K562 (cell line): ENCODE data around the gene SLC35A4. TPM values are rescaled to one million over a fixed set of nuclear protein-coding genes. Genes with fewer than 3 reads are reported as not detected.

Experiments
- ATAC-seq: fragments of 200-7000 bp; cut with Tn5 transposase; 3 replicates; pipeline ENCODE4 v1.9.1; 2020; ENCODE audit warnings: moderate library complexity
- BruUV-seq: library from RNA; stranded (reverse); fragments of 400-500 nt; replicated peaks from 2 replicates; lab custom pipeline; 2021; lab: Mats Ljungman, UMichigan
- CTCF ChIA-PET: fragments of 300-600 bp; formaldehyde crosslinking; extraction: SDS; loops from one replicate; lab custom pipeline; 2021; ENCODE audit warnings: low intra/inter-chr PET ratio; lab: Yijun Ruan, JAX
- POLR2A ChIA-PET: fragments of 300-600, 350-650 bp; sonication (Branson Sonifier 250); formaldehyde crosslinking; extraction: SDS; loops from one replicate; lab custom pipeline; 2021; ENCODE audit warnings: antibody characterized with exemption, inconsistent platforms; lab: Yijun Ruan, JAX
- DNase-seq, 4 experiments: peaks; one replicate each; pipeline versions ENCODE4 v3.0.0 to v3.0.0-alpha.2; 2011 to 2018; ENCODE audit warnings: low spot score in 3 of 4, mixed read lengths in 3 of 4; ENCODE audit errors: extremely low read depth in 1 of 4
- FAIRE-seq: peaks from 2 replicates; lab custom pipeline; 2011; peaks lifted over from hg19 to GRCh38; lab: Jason Lieb, UNC
- H2AFZ ChIP-seq: 2 replicates; pipeline ENCODE4 v1.6.0; 2011; ENCODE audit warnings: low read depth, low read length, control low read depth, inconsistent platforms
- H3K27ac ChIP-seq: fragments of 200-600 bp; 3 replicates; pipeline ENCODE4 v1.8.0; 2011; ENCODE audit warnings: low read depth, mild to moderate bottlenecking, control low read depth, inconsistent platforms, low read length, moderate library complexity, mixed read lengths; ENCODE audit errors: extremely low read depth
- H3K27me3 ChIP-seq, 2 experiments: fragments of 300-600 bp in 1 of 2; 2 replicates in 1 of 2; 3 replicates in 1 of 2; pipeline versions ENCODE4 v1.6.0 to v1.8.0; 2011; ENCODE audit warnings: inconsistent platforms in 2 of 2, low read length in 2 of 2, mild to moderate bottlenecking in 1 of 2, mixed read lengths in 1 of 2, moderate library complexity in 1 of 2; ENCODE audit not compliant: control insufficient read depth in 2 of 2, insufficient read depth in 2 of 2
- H3K36me3 ChIP-seq: fragments of 300-600 bp; 3 replicates; pipeline ENCODE4 v1.8.0; 2011; ENCODE audit warnings: mild to moderate bottlenecking, low read length, inconsistent platforms; ENCODE audit not compliant: control insufficient read depth, insufficient read depth
- H3K4me1 ChIP-seq, 2 experiments: fragments of 200-600 bp in 1 of 2; replicated peaks in 1 of 2; 2 replicates in 1 of 2; 3 replicates in 1 of 2; pipeline versions ENCODE4 v1.5.1 to v1.8.0; 2011; ENCODE audit warnings: inconsistent platforms in 2 of 2, low read length in 2 of 2, mild to moderate bottlenecking in 1 of 2, mixed read lengths in 1 of 2, moderate library complexity in 1 of 2; ENCODE audit not compliant: control insufficient read depth in 2 of 2, insufficient read depth in 2 of 2
- H3K4me2 ChIP-seq: 2 replicates; pipeline ENCODE4 v1.6.1; 2011; ENCODE audit warnings: low read length, control low read depth, inconsistent platforms, mixed read lengths; ENCODE audit not compliant: insufficient read depth
- H3K4me3 ChIP-seq: fragments of 200-600 bp; sonication (generic), shearing (Covaris generic); 2 replicates; pipeline ENCODE4 v1.5.1; 2016; ENCODE audit warnings: control low read depth, inconsistent platforms
- H3K79me2 ChIP-seq: fragments of 200-600 bp; 3 replicates; pipeline ENCODE4 v1.8.0; 2011; ENCODE audit warnings: low read length, inconsistent platforms; ENCODE audit not compliant: control insufficient read depth, insufficient read depth
- H3K9ac ChIP-seq, 2 experiments: 2 replicates each; pipeline versions ENCODE4 v1.6.0 to v1.6.1; 2011; ENCODE audit warnings: low read depth in 2 of 2, low read length in 2 of 2, control low read depth in 1 of 2, inconsistent platforms in 1 of 2, mild to moderate bottlenecking in 1 of 2, mixed read lengths in 1 of 2; ENCODE audit not compliant: insufficient read depth in 1 of 2
- H3K9me1 ChIP-seq: one replicate; pipeline ENCODE4 v1.6.0; 2011; ENCODE audit warnings: inconsistent platforms, mild to moderate bottlenecking, low read length, moderate library complexity; ENCODE audit not compliant: control insufficient read depth, insufficient read depth
- H3K9me3 ChIP-seq: replicated peaks from 2 replicates; pipeline ENCODE4 v1.5.1; 2011; ENCODE audit warnings: low read depth, low read length, inconsistent platforms; ENCODE audit not compliant: control insufficient read depth, insufficient read depth
- H4K20me1 ChIP-seq: replicated peaks from 2 replicates; pipeline ENCODE4 v1.6.1; 2011; ENCODE audit warnings: low read length, inconsistent platforms, mixed read lengths; ENCODE audit not compliant: control insufficient read depth, insufficient read depth
- PML ChIP-seq: IDR thresholded peaks from 2 replicates; pipeline ENCODE4 v1.6.1; 2012; ENCODE audit warnings: low read length, inconsistent platforms
- RBFOX2 ChIP-seq: fragments of 200-400 bp; formaldehyde crosslinking; IDR thresholded peaks from 2 replicates; pipeline ENCODE4 v1.6.1; 2017; ENCODE audit warnings: low read depth, mild to moderate bottlenecking, low read length, moderate library complexity
- WGBS: fragments of 100-300 bp; shearing (Covaris generic); methylation state at CpG from one replicate; pipeline ENCODE4 v1.1.6; 2016; ENCODE audit warnings: low coverage, mixed read lengths; ENCODE audit not compliant: insufficient coverage; ENCODE audit errors: missing lambda C conversion rate; 5-methylcytosine and 5-hydroxymethylcytosine counted together
- in situ Hi-C: fragments of 300-500 bp; cut with MboI; formaldehyde crosslinking; loops from 4 replicates; pipeline ENCODE4 v1.15.0; 2018; ENCODE audit warnings: inconsistent platforms, mixed read lengths
- intact Hi-C: fragments of 100-400 bp; cut with micrococcal nuclease; formaldehyde crosslinking; loops from 2 replicates; pipeline ENCODE4 v1.14.2; 2022
- polyA plus RNA-seq, 8 experiments: library from polyadenylated mRNA; depleted of rRNA in 4 of 8; stranded (reverse) in 5 of 8; unstranded in 3 of 8; fragments of >200 nt; fragmentation: Nextera tagmentation in 2 of 8; fragmentation: Illumina TruSeq in 1 of 8; extraction: Ambion mirVana in 2 of 8; extraction: Trizol in 1 of 8; gene quantifications; 2 replicates each; pipeline versions ENCODE4 v1.2.1 to v1.2.3, GENCODE V29; 2011 to 2014; ENCODE audit warnings: inconsistent platforms in 1 of 8, missing spikeins in 1 of 8
- total RNA-seq, 7 experiments: library from RNA; depleted of rRNA in 6 of 7; stranded (reverse); fragments of >200 nt in 6 of 7; fragmentation: Illumina TruSeq in 2 of 7; extraction: Trizol in 2 of 7; gene quantifications; 2 replicates each; pipeline versions ENCODE4 v1.2.1 to v1.2.3, GENCODE V29; 2011 to 2021; ENCODE audit warnings: low replicate concordance in 1 of 7
- TF ChIP-seq, protein P1 (sequence below): fragments of 450-650 bp; formaldehyde crosslinking; IDR thresholded peaks from 2 replicates; pipeline ENCODE4 v1.4.0; 2020; ENCODE audit warnings: mild to moderate bottlenecking, moderate library complexity
- TF ChIP-seq, protein P2 (sequence below): fragments of 250-450 bp; sonication (Bioruptor Pico); IDR thresholded peaks from 2 replicates; pipeline ENCODE4 v1.8.0; 2021; ENCODE audit warnings: borderline replicate concordance, mild to moderate bottlenecking, moderate library complexity; ENCODE audit not compliant: poor library complexity, severe bottlenecking
- TF ChIP-seq, protein P3 (sequence below): fragments of 450-650 bp; IDR thresholded peaks from 2 replicates; pipeline ENCODE4 v1.6.1; 2016

Gene SLC35A4
- total and polyA plus RNA-seq, 9 of the 15 experiments (the other 6 are each of a cell fraction or from before 2014, with no cell fraction given): 21.8 to 171 (median 42.5) TPM

DNA sequence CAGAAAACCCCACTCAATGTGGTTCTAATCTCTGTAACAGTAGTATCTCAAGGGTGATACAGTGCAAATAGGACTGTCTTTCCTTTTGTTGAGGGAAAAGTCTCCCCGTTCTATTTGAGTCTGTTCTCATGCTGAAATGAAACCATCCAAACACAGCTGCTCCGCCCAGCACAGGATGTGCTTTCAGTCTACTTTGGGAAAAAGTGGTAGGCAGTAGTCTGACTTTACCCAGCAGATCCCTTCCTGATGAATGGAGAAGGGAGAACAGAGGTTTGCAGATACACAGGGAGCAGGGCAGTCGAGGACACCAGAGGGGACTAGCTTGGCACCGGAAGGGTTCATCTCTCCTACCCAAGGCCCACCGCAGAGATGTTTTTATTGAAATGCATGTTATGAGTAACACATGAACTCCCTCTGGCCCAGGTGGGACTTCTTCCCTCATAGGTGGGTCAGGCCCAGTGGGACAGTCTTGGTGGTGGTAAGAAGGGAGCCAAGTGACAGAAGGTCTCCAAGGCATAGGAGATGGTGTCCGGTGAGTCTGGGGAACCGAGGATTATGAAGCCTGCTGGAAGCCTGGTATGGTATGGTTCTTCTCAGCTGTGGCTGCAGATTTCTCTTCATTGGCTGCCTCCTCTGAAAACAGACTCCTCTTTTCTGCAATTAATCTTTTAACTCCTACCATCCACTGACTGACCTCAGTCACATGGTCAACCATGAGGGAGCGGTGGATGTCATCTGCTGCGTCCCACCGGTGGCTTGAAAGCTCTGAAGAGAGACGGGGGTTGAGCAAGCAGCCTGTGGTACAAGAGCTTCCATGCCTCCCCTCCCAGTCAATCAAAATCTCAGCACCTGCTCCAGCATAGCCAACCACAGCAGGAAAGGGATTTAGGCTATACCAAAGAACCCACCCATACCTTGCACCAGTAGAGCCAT is 14.2 kb upstream of the SLC35A4 start:
- ATAC-seq (no peak), FAIRE-seq (no peak), DNase-seq (no peak)
- Histone ChIP-seq H3K27me3 (no peaks in the 10 kb centered on the region; a peak in 1 of 5 replicates), H3K9me1 (peaks cover 5% of the 10 kb centered on the region), H4K20me1 (peaks cover 19% of the 10 kb centered on the region; the same call in 1 of the 2 replicates), H3K36me3 (peaks cover 66% of the 10 kb centered on the region), H3K4me3 (no peak overlapping the region), H3K9me3 (no peaks in the 10 kb centered on the region), H3K4me2 (no peak overlapping the region), H3K27ac (peak overlapping the region; percentile 61; the same call in 1 of the 3 replicates), H3K9ac (peak overlapping the region in 1 of 2 experiments; percentile 18; a peak in 1 of 4 replicates), H3K79me2 (peaks cover 31% of the 10 kb centered on the region), H2AFZ (no peak overlapping the region), H3K4me1 (peaks cover 42 to 53% of the 10 kb centered on the region in 2 experiments)
- 0 out of 2 replicates have a peak, but pooled peaks have one; percentile 30 for TF ChIP-seq RBFOX2
- TF ChIP-seq, protein P1, sequence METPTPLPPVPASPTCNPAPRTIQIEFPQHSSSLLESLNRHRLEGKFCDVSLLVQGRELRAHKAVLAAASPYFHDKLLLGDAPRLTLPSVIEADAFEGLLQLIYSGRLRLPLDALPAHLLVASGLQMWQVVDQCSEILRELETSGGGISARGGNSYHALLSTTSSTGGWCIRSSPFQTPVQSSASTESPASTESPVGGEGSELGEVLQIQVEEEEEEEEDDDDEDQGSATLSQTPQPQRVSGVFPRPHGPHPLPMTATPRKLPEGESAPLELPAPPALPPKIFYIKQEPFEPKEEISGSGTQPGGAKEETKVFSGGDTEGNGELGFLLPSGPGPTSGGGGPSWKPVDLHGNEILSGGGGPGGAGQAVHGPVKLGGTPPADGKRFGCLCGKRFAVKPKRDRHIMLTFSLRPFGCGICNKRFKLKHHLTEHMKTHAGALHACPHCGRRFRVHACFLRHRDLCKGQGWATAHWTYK: no peak
- TF ChIP-seq PML: 0 out of 2 replicates have a peak, but pooled peaks have one; percentile 5
- TF ChIP-seq, protein P2, sequence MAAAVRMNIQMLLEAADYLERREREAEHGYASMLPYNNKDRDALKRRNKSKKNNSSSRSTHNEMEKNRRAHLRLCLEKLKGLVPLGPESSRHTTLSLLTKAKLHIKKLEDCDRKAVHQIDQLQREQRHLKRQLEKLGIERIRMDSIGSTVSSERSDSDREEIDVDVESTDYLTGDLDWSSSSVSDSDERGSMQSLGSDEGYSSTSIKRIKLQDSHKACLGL (CRISPR knock-in tag): no peak
- TF ChIP-seq, protein P3, sequence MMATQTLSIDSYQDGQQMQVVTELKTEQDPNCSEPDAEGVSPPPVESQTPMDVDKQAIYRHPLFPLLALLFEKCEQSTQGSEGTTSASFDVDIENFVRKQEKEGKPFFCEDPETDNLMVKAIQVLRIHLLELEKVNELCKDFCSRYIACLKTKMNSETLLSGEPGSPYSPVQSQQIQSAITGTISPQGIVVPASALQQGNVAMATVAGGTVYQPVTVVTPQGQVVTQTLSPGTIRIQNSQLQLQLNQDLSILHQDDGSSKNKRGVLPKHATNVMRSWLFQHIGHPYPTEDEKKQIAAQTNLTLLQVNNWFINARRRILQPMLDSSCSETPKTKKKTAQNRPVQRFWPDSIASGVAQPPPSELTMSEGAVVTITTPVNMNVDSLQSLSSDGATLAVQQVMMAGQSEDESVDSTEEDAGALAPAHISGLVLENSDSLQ: 0 out of 2 replicates have a peak, but pooled peaks have one; percentile 8
- ChIA-PET POLR2A (interaction anchor here (0.6 to 5.3 kb wide), 11 partner anchors 10 to 1113 kb away, joined by 3 to 46 read pairs (median 3); partner anchors contain the start of genes APBB3, IK, NDUFA2 and SLC35A4), CTCF (no interaction called here)
- in situ Hi-C loops: no loop called here
- intact Hi-C loops: loop anchor here (10.0 kb wide), 2 partner anchors 306 to 376 kb away; partner anchors contain the start of gene CYSTM1
- 81% methylated on average over 10 of the region's 11 CpGs for WGBS
- BruUV-seq: TSS peak; percentile 6
